ENCODE data around the gene AGBL1.

The AGBL1 gene

GRCh38 chr15:86558686-86559085, 479.0 kb downstream of the AGBL1 start:
- TF ChIP-seq EZH2phosphoT487 (conservative IDR thresholded peaks at IDR 0.05; ENCODE audit: low read length) (no peak), CTCF (IDR thresholded peaks at IDR 0.05; ENCODE audit: insufficient read depth, low read length, poor library complexity, severe bottlenecking) (no peak)
- no peak overlapping the region for H3K4me2 ChIP-seq (ENCODE audit: low read depth, low read length, poor library complexity, severe bottlenecking)

GRCh38 chr15:86568378-86568777, 488.7 kb downstream of the AGBL1 start:
- no peak overlapping the region for H3K9ac ChIP-seq (ENCODE audit: low read length)
- TF ChIP-seq EZH2phosphoT487 (conservative IDR thresholded peaks at IDR 0.05; ENCODE audit: low read length) (no peak), CTCF (IDR thresholded peaks at IDR 0.05; ENCODE audit: insufficient read depth, low read length, poor library complexity, severe bottlenecking) (no peak)
- no peak overlapping the region for H3K27ac ChIP-seq (ENCODE audit: low read depth, low read length)
- H3F3A ChIP-seq (ENCODE audit: insufficient read depth), result no peaks in the 10 kb centered on the region
- 0 out of 2 replicates have a peak, but pooled peaks cover 2% of the 10 kb centered on the region for H3K27me3 ChIP-seq (ENCODE audit: low read length)
- no peaks in the 10 kb centered on the region for H3K9me3 ChIP-seq (ENCODE audit: insufficient read depth, low read length)
- H3K4me2 ChIP-seq (ENCODE audit: low read depth, low read length, poor library complexity, severe bottlenecking), result no peak overlapping the region
- H3K9me2 ChIP-seq (replicated peaks; ENCODE audit: insufficient read depth, low read length), result no peaks in the 10 kb centered on the region
- H4K20me1 ChIP-seq (ENCODE audit: low read depth, low read length), result no peaks in the 10 kb centered on the region
- H3K4me3 ChIP-seq (ENCODE audit: insufficient read depth, low read length, poor library complexity, severe bottlenecking), result no peak overlapping the region
- H3K36me3 ChIP-seq (ENCODE audit: low read length), result no peaks in the 10 kb centered on the region
- H2AFZ ChIP-seq (ENCODE audit: low read depth, low read length, severe bottlenecking), result no peak overlapping the region
- H3K79me2 ChIP-seq (ENCODE audit: insufficient read depth, low read length), result no peaks in the 10 kb centered on the region

More at GRCh38 chr15:86558686-86559085, 479.0 kb downstream of the AGBL1 start:
- Histone ChIP-seq H3K36me3 (ENCODE audit: low read length) (no peaks in the 10 kb centered on the region), H3K9ac (ENCODE audit: low read length) (no peak overlapping the region), H2AFZ (ENCODE audit: low read depth, low read length, severe bottlenecking) (no peak overlapping the region), H3K9me3 (ENCODE audit: insufficient read depth, low read length) (no peaks in the 10 kb centered on the region), H3K4me3 (ENCODE audit: insufficient read depth, low read length, poor library complexity, severe bottlenecking) (no peak overlapping the region), H3K27ac (ENCODE audit: low read depth, low read length) (no peak overlapping the region), H3K27me3 (ENCODE audit: low read length) (no peaks in the 10 kb centered on the region), H3K79me2 (ENCODE audit: insufficient read depth, low read length) (no peaks in the 10 kb centered on the region), H3K9me2 (replicated peaks; ENCODE audit: insufficient read depth, low read length) (no peaks in the 10 kb centered on the region), H4K20me1 (ENCODE audit: low read depth, low read length) (no peaks in the 10 kb centered on the region), H3F3A (ENCODE audit: insufficient read depth) (no peaks in the 10 kb centered on the region)

GRCh38 chr15:86570738-86571137, 491.1 kb downstream of the AGBL1 start:
- TF ChIP-seq EZH2phosphoT487 (conservative IDR thresholded peaks at IDR 0.05; ENCODE audit: low read length) (no peak), CTCF (IDR thresholded peaks at IDR 0.05; ENCODE audit: insufficient read depth, low read length, poor library complexity, severe bottlenecking) (no peak)
- no peak overlapping the region for H3K9ac ChIP-seq (ENCODE audit: low read length)
- 0 out of 2 replicates have a peak, but pooled peaks cover 2% of the 10 kb centered on the region for H3K27me3 ChIP-seq (ENCODE audit: low read length)
- H3K4me3 ChIP-seq (ENCODE audit: insufficient read depth, low read length, poor library complexity, severe bottlenecking), result no peak overlapping the region
- H3K36me3 ChIP-seq (ENCODE audit: low read length), result no peaks in the 10 kb centered on the region
- no peak overlapping the region for H3K4me2 ChIP-seq (ENCODE audit: low read depth, low read length, poor library complexity, severe bottlenecking)
- no peaks in the 10 kb centered on the region for H4K20me1 ChIP-seq (ENCODE audit: low read depth, low read length)
- no peaks in the 10 kb centered on the region for H3K9me3 ChIP-seq (ENCODE audit: insufficient read depth, low read length)
- H3K27ac ChIP-seq (ENCODE audit: low read depth, low read length), result no peak overlapping the region
- H2AFZ ChIP-seq (ENCODE audit: low read depth, low read length, severe bottlenecking), result no peak overlapping the region
- no peaks in the 10 kb centered on the region for H3F3A ChIP-seq (ENCODE audit: insufficient read depth)
- H3K9me2 ChIP-seq (replicated peaks; ENCODE audit: insufficient read depth, low read length), result no peaks in the 10 kb centered on the region
- H3K79me2 ChIP-seq (ENCODE audit: insufficient read depth, low read length), result no peaks in the 10 kb centered on the region

Measured in SU-DHL-6 (cell line).